Hepatocyte (in vitro differentiated cells): ENCODE measurements around the gene MTG2. TPM values are rescaled to one million over a fixed set of nuclear protein-coding genes. Genes with fewer than 3 reads are reported as not detected.

ENCODE experiments used
- DNase-seq: peaks from one replicate; pipeline ENCODE4 v3.0.0-alpha.2; 2016; ENCODE audit warnings: low spot score
- H2AFZ ChIP-seq: fragments of 200-600 bp; sonication (generic); 2 replicates; pipeline ENCODE4 v1.6.0; 2016; ENCODE audit warnings: antibody characterized with exemption, mild to moderate bottlenecking
- H3K27ac ChIP-seq: fragments of 200-600 bp; sonication (generic); 2 replicates; pipeline ENCODE4 v1.5.1; 2016; ENCODE audit warnings: mild to moderate bottlenecking
- H3K27me3 ChIP-seq: fragments of 200-600 bp; sonication (generic); 2 replicates; pipeline ENCODE4 v1.6.1; 2016
- H3K36me3 ChIP-seq: fragments of 200-600 bp; sonication (generic); replicated peaks from 2 replicates; pipeline ENCODE4 v1.5.1; 2016; ENCODE audit warnings: low read depth; ENCODE audit not compliant: insufficient read depth
- H3K4me1 ChIP-seq: fragments of 200-600 bp; sonication (generic); 2 replicates; pipeline ENCODE4 v1.5.1; 2016; ENCODE audit warnings: mild to moderate bottlenecking, moderate library complexity; ENCODE audit not compliant: insufficient read depth
- H3K4me2 ChIP-seq: fragments of 200-600 bp; sonication (generic); 2 replicates; pipeline ENCODE4 v1.6.0; 2016
- H3K4me3 ChIP-seq: fragments of 200-600 bp; sonication (generic); 2 replicates; pipeline ENCODE4 v1.5.1; 2016; ENCODE audit warnings: mild to moderate bottlenecking
- H3K79me2 ChIP-seq: fragments of 200-600 bp; sonication (generic); 2 replicates; pipeline ENCODE4 v1.6.0; 2017; ENCODE audit warnings: mild to moderate bottlenecking
- H3K9me2 ChIP-seq: fragments of 200-600 bp; sonication (generic); replicated peaks from 2 replicates; pipeline ENCODE4 v1.6.0; 2017; ENCODE audit warnings: mild to moderate bottlenecking; ENCODE audit not compliant: insufficient read depth
- H3K9me3 ChIP-seq: fragments of 200-600 bp; sonication (generic); 2 replicates; pipeline ENCODE4 v1.5.1; 2016; ENCODE audit warnings: low read depth, mild to moderate bottlenecking
- H4K20me1 ChIP-seq: fragments of 200-600 bp; sonication (generic); 2 replicates; pipeline ENCODE4 v1.6.0; 2016; ENCODE audit warnings: mild to moderate bottlenecking; ENCODE audit not compliant: insufficient read depth, poor library complexity, severe bottlenecking
- EZH2 ChIP-seq: fragments of 200-600 bp; sonication (generic); IDR thresholded peaks from 2 replicates; pipeline ENCODE4 v1.6.1; 2016; ENCODE audit warnings: antibody characterized with exemption, mild to moderate bottlenecking, borderline replicate concordance
- EZH2phosphoT487 ChIP-seq: fragments of 200-600 bp; sonication (generic); IDR thresholded peaks from one replicate; pipeline ENCODE4 v1.6.1; 2018; ENCODE audit warnings: antibody characterized with exemption, mild to moderate bottlenecking, low read depth, moderate library complexity; ENCODE audit not compliant: unreplicated experiment, severe bottlenecking
- WGBS: methylation state at CpG from one replicate; pipeline ENCODE4 v1.1.6; 2016; ENCODE audit warnings: low lambda C conversion rate; ENCODE audit errors: missing lambda C conversion rate; 5-methylcytosine and 5-hydroxymethylcytosine counted together
- polyA plus RNA-seq: library from polyadenylated mRNA; unstranded; fragments of >200 nt; fragmentation: Nextera tagmentation; extraction: Ambion mirVana; gene quantifications from 2 replicates; pipeline ENCODE4 v1.2.1, GENCODE V29; 2016
- total RNA-seq: library from RNA; depleted of rRNA; stranded (reverse); fragments of >200 nt; gene quantifications from 2 replicates; pipeline ENCODE4 v1.2.3, GENCODE V29; 2014
- TF ChIP-seq, protein P1 (sequence below): fragments of 200-600 bp; sonication (generic); IDR thresholded peaks from 2 replicates; pipeline ENCODE4 v1.5.1; 2016; ENCODE audit warnings: antibody characterized with exemption, mild to moderate bottlenecking; ENCODE audit not compliant: poor library complexity

MTG2 gene
- total and polyA plus RNA-seq, 2 experiments from 2014 or later = 18.4 to 26.7 TPM

DNA sequence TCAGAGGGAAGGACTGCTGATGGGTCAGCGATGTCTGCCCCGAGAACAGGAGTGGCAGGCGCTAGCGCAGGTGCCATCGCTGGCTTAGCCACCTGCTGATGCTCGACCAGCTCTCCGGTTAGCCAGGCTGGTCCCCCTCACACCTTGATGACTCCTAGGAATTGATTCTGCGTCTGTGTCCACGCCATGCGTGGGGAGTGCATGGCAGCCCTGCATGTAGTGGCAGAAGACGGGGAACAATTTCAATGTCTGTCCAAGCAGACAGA is 32.6 kb upstream of the MTG2 start:
- TF ChIP-seq, protein P1, sequence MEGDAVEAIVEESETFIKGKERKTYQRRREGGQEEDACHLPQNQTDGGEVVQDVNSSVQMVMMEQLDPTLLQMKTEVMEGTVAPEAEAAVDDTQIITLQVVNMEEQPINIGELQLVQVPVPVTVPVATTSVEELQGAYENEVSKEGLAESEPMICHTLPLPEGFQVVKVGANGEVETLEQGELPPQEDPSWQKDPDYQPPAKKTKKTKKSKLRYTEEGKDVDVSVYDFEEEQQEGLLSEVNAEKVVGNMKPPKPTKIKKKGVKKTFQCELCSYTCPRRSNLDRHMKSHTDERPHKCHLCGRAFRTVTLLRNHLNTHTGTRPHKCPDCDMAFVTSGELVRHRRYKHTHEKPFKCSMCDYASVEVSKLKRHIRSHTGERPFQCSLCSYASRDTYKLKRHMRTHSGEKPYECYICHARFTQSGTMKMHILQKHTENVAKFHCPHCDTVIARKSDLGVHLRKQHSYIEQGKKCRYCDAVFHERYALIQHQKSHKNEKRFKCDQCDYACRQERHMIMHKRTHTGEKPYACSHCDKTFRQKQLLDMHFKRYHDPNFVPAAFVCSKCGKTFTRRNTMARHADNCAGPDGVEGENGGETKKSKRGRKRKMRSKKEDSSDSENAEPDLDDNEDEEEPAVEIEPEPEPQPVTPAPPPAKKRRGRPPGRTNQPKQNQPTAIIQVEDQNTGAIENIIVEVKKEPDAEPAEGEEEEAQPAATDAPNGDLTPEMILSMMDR = no peak
- TF ChIP-seq EZH2 = no peak
- TF ChIP-seq EZH2phosphoT487 = no peak
- peaks cover 71% of the 10 kb centered on the region for H4K20me1 ChIP-seq
- H3K79me2 ChIP-seq = peaks cover 100% of the 10 kb centered on the region
- no peaks in the 10 kb centered on the region for H3K9me3 ChIP-seq
- H3K27ac ChIP-seq = no peak overlapping the region
- H3K9me2 ChIP-seq = no peaks in the 10 kb centered on the region
- no peaks in the 10 kb centered on the region for H3K36me3 ChIP-seq
- no peak for DNase-seq
- no peak overlapping the region for H3K4me3 ChIP-seq
- 94% methylated on average over 11 of the region's 11 CpGs for WGBS
- H3K4me1 ChIP-seq = peaks cover 3% of the 10 kb centered on the region
- H3K4me2 ChIP-seq = no peak overlapping the region
- H3K27me3 ChIP-seq = no peaks in the 10 kb centered on the region
- H2AFZ ChIP-seq = no peak overlapping the region

- DNase-seq = no peak
- H3K9me3 ChIP-seq = no peaks in the 10 kb centered on the region
- H3K36me3 ChIP-seq = no peaks in the 10 kb centered on the region
- peaks cover 67% of the 10 kb centered on the region for H4K20me1 ChIP-seq
- WGBS = 94% methylated on average over 10 of the region's 11 CpGs
- TF ChIP-seq EZH2phosphoT487 (no peak), EZH2 (no peak)
- TF ChIP-seq, protein P1 = no peak
- H3K4me3 ChIP-seq = no peak overlapping the region
- no peaks in the 10 kb centered on the region for H3K27me3 ChIP-seq
- H3K9me2 ChIP-seq = no peaks in the 10 kb centered on the region
- H3K79me2 ChIP-seq = peaks cover 99% of the 10 kb centered on the region
- H3K4me2 ChIP-seq = no peak overlapping the region
- H3K27ac ChIP-seq = no peak overlapping the region
- no peaks in the 10 kb centered on the region for H3K4me1 ChIP-seq
- no peak overlapping the region for H2AFZ ChIP-seq
Measured at GRCh38 chr20:62151225-62151624, 31.6 kb upstream of the MTG2 start.

GRCh38 chr20:62151835-62152364 is 30.9 kb upstream of the MTG2 start:
- no peak for DNase-seq
- no peak overlapping the region for H2AFZ ChIP-seq
- H3K9me3 ChIP-seq = no peaks in the 10 kb centered on the region
- H3K27ac ChIP-seq = no peak overlapping the region
- H3K4me2 ChIP-seq = no peak overlapping the region
- no peak overlapping the region for H3K4me3 ChIP-seq
- H3K36me3 ChIP-seq = no peaks in the 10 kb centered on the region
- H3K9me2 ChIP-seq = no peaks in the 10 kb centered on the region
- H3K4me1 ChIP-seq = no peaks in the 10 kb centered on the region
- H4K20me1 ChIP-seq = peaks cover 67% of the 10 kb centered on the region
- WGBS = 93% methylated on average over 14 of the region's 23 CpGs
- no peak for TF ChIP-seq EZH2
- no peak for TF ChIP-seq EZH2phosphoT487
- TF ChIP-seq, protein P1 = no peak
- H3K27me3 ChIP-seq = no peaks in the 10 kb centered on the region
- H3K79me2 ChIP-seq = peaks cover 98% of the 10 kb centered on the region
